Activated T-cell treated with anti-CD3 and anti-CD28 coated beads, Interleukin-2, amount 50 U/mL, for 24 hours (primary cell): ENCODE measurements around the gene CEP55.
"Not testable (repeated sequence)": the region's sequence is repeated elsewhere in the genome, so short reads cannot be mapped to it uniquely, and the experiment has no call there.

Experiments
- DNase-seq: peaks from one replicate; pipeline ENCODE4 v3.0.0-alpha.2; 2020
- H3K27ac Mint-ChIP-seq: 2 replicates; pipeline ENCODE4 v1.8.0; 2020; ENCODE audit warnings: mild to moderate bottlenecking, mixed read lengths
- H3K27me3 Mint-ChIP-seq: 2 replicates; pipeline ENCODE4 v1.8.0; 2020; ENCODE audit warnings: mixed read lengths
- H3K36me3 Mint-ChIP-seq: 2 replicates; pipeline ENCODE4 v1.8.0; 2020; ENCODE audit warnings: low read depth, mixed read lengths
- H3K4me1 Mint-ChIP-seq: 2 replicates; pipeline ENCODE4 v1.8.0; 2020; ENCODE audit warnings: low read depth, mixed read lengths
- H3K4me3 Mint-ChIP-seq: 2 replicates; pipeline ENCODE4 v1.8.0; 2020; ENCODE audit warnings: mild to moderate bottlenecking, moderate library complexity, mixed read lengths
- H3K9me3 Mint-ChIP-seq: 2 replicates; pipeline ENCODE4 v1.8.0; 2020; ENCODE audit warnings: mixed read lengths

Gene CEP55

DNA sequence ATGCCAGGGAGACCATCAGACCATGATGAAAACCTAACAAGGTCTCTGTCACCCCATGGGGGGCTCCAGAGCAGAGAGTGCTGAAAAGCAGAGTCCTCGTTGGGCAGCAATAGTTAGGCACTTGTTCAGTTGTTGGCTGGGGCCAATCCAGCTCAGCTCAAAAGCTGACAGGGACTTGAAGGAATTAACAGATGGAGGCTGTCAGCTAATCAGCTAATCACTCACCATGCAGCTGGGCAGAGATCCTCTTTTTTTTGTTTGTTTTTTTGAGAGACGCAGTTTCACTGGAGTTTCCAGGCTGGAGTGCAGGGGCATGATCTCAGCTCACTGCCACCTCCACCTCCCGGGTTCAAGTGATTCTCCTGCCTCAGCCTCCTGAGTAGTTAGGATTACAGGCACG is 18.1 kb downstream of the CEP55 start:
- H3K36me3 Mint-ChIP-seq, result peaks cover 59% of the 10 kb centered on the region
- DNase-seq, result no peak
- no peak overlapping the region for H3K27ac Mint-ChIP-seq
- no peaks in the 10 kb centered on the region for H3K27me3 Mint-ChIP-seq
- H3K4me3 Mint-ChIP-seq, result no peak overlapping the region
- H3K4me1 Mint-ChIP-seq, result peaks cover 13% of the 10 kb centered on the region
- H3K9me3 Mint-ChIP-seq, result no peaks in the 10 kb centered on the region

DNA sequence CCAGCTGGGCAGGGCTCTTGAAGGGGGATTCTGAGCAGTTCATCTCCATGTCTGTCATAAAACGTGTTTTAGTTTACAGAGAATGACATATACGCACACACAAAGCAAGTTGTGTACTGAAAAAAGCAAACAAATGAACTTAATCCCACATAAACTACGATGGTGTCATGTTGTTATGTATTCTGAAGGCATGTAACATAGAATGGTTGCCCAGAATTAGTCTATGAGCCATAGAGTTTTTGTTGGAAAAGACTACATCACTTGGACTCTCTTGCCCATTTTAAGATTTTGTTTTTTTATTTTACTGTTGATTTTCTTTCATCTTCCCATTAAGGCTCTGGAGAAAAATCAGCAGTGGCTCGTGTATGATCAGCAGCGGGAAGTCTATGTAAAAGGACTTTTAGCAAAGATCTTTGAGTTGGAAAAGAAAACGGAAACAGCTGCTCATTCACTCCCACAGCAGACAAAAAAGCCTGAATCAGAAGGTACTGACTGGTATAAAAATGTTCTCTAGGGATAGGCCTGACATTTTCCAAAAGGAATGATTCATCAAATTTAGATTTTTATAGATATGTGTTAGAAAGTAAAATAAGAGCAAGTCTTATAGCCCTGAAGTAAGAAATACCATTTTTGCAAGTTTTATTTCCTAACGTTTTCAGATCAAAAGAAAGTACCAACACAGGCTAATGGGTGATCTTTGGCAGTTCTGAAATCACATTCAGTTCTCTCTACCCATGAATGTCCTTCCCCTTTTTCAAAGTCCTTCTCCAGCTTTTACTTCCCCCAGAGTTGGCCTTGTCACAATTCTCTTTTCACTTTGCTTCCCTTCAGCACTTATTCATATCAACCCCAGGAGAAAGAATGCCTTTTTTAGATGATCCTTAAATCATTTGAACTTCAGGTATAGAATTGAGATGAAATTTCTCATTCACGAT is 18.9 kb downstream of the CEP55 start:
- DNase-seq, result no peak
- H3K27me3 Mint-ChIP-seq, result no peaks in the 10 kb centered on the region
- H3K4me3 Mint-ChIP-seq, result no peak overlapping the region
- H3K27ac Mint-ChIP-seq, result no peak overlapping the region
- H3K4me1 Mint-ChIP-seq, result peaks cover 6% of the 10 kb centered on the region
- no peaks in the 10 kb centered on the region for H3K9me3 Mint-ChIP-seq
- peaks cover 63% of the 10 kb centered on the region for H3K36me3 Mint-ChIP-seq

GRCh38 chr10:93516006-93516380 is 19.6 kb downstream of the CEP55 start:
- no peak for DNase-seq
- Mint-ChIP-seq H3K4me3 (no peak overlapping the region), H3K36me3 (peaks cover 65% of the 10 kb centered on the region), H3K9me3 (no peaks in the 10 kb centered on the region), H3K27ac (no peak overlapping the region), H3K4me1 (peaks cover 4% of the 10 kb centered on the region), H3K27me3 (no peaks in the 10 kb centered on the region)

DNA sequence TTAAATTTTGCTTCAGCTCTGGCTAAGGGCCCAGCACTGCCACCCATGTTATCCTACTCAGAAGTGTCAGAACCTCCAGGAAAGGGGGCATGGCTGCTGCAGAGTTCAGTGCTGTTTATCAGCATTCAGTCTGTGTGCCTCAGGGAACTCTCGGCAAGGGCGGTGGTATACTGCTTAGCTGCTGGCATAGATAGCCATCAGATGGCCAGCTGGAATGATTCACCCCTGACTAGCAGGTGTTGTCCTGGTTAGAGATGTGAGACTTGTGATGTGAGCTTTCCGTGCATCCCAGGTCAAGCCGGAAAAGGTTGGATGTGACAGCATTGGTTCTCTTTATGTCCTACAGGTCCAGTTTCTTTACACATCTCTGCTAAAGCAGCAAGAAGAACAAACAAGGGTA is 22.1 kb downstream of the CEP55 start:
- H3K4me1 Mint-ChIP-seq, result peaks cover 2% of the 10 kb centered on the region
- no peaks in the 10 kb centered on the region for H3K27me3 Mint-ChIP-seq
- no peak for DNase-seq
- no peak overlapping the region for H3K27ac Mint-ChIP-seq
- no peak overlapping the region for H3K4me3 Mint-ChIP-seq
- H3K9me3 Mint-ChIP-seq, result no peaks in the 10 kb centered on the region
- peaks cover 77% of the 10 kb centered on the region for H3K36me3 Mint-ChIP-seq

- H3K36me3 Mint-ChIP-seq, result no peaks in the 10 kb centered on the region
- H3K4me3 Mint-ChIP-seq, result no peak overlapping the region
- H3K27me3 Mint-ChIP-seq, result peaks cover 21% of the 10 kb centered on the region
- DNase-seq, result no peak
- H3K4me1 Mint-ChIP-seq, result no peaks in the 10 kb centered on the region
- H3K27ac Mint-ChIP-seq, result no peak overlapping the region
- no peaks in the 10 kb centered on the region for H3K9me3 Mint-ChIP-seq
These were observed 38.9 kb downstream of the CEP55 start for GRCh38 chr10:93535293-93535692.

- peaks cover 18% of the 10 kb centered on the region for H3K27me3 Mint-ChIP-seq
- not testable (repeated sequence) for H3K4me3 Mint-ChIP-seq, H3K27ac Mint-ChIP-seq, H3K9me3 Mint-ChIP-seq, DNase-seq, H3K4me1 Mint-ChIP-seq, H3K36me3 Mint-ChIP-seq
These were observed 44.5 kb downstream of the CEP55 start for GRCh38 chr10:93540871-93541270.

GRCh38 chr10:93541402-93542357 is 45.3 kb downstream of the CEP55 start:
- no peaks in the 10 kb centered on the region for H3K9me3 Mint-ChIP-seq
- H3K4me1 Mint-ChIP-seq, result no peaks in the 10 kb centered on the region
- H3K4me3 Mint-ChIP-seq, result no peak overlapping the region
- H3K36me3 Mint-ChIP-seq, result no peaks in the 10 kb centered on the region
- H3K27ac Mint-ChIP-seq, result no peak overlapping the region
- DNase-seq, result no peak
- H3K27me3 Mint-ChIP-seq, result peaks cover 13% of the 10 kb centered on the region

DNA sequence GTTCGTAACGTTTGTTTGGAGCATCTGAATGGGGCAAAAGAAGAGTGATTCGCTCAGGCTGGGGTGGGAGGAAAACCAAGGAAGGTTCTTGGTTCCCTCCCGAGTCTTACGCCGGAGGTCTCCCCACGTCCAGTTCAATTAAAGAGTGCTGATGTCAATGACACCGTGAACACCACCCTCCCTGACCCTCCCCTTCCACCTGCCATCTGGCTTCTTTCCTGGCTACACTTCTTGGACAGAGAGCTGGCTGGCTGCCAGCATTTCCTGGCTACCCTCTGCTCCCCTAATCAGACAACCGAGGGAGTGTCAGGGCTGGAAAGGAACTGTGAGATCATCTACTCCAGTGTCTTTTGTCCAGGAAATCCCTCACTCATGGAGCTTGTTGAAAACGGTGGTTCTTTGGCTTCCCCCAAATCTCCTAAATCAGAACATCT is 46.0 kb downstream of the CEP55 start:
- Mint-ChIP-seq H3K9me3 (no peaks in the 10 kb centered on the region), H3K4me1 (no peaks in the 10 kb centered on the region), H3K36me3 (no peaks in the 10 kb centered on the region), H3K4me3 (no peak overlapping the region), H3K27ac (no peak overlapping the region), H3K27me3 (peaks cover 13% of the 10 kb centered on the region)
- no peak for DNase-seq

GRCh38 chr10:93546995-93547394 is 50.6 kb downstream of the CEP55 start:
- not testable (repeated sequence) for DNase-seq, H3K27ac Mint-ChIP-seq, H3K9me3 Mint-ChIP-seq, H3K4me1 Mint-ChIP-seq, H3K4me3 Mint-ChIP-seq, H3K36me3 Mint-ChIP-seq, H3K27me3 Mint-ChIP-seq

DNA sequence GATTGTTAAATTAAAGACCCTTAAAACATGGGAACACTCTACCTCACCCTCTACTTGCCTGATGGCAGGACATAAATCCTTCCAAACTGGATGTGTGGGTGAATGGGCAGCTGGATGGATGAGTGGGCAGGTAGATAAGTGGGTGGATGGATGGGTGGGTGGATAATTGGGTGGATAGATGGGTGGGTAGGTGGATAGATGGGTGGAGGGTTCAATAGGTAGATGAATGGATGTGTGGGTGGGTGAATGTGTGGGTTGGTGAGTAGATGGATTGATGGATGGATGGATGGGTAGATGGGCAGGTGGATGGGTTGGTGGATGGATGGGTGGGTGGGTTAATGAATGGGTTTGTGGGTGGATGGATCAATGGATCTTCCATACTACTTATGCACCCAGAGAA is 51.1 kb downstream of the CEP55 start:
- no peaks in the 10 kb centered on the region for H3K4me1 Mint-ChIP-seq
- no peaks in the 10 kb centered on the region for H3K36me3 Mint-ChIP-seq
- no peak for DNase-seq
- H3K9me3 Mint-ChIP-seq, result no peaks in the 10 kb centered on the region
- peaks cover 5% of the 10 kb centered on the region for H3K27me3 Mint-ChIP-seq
- H3K4me3 Mint-ChIP-seq, result no peak overlapping the region
- H3K27ac Mint-ChIP-seq, result no peak overlapping the region

DNA sequence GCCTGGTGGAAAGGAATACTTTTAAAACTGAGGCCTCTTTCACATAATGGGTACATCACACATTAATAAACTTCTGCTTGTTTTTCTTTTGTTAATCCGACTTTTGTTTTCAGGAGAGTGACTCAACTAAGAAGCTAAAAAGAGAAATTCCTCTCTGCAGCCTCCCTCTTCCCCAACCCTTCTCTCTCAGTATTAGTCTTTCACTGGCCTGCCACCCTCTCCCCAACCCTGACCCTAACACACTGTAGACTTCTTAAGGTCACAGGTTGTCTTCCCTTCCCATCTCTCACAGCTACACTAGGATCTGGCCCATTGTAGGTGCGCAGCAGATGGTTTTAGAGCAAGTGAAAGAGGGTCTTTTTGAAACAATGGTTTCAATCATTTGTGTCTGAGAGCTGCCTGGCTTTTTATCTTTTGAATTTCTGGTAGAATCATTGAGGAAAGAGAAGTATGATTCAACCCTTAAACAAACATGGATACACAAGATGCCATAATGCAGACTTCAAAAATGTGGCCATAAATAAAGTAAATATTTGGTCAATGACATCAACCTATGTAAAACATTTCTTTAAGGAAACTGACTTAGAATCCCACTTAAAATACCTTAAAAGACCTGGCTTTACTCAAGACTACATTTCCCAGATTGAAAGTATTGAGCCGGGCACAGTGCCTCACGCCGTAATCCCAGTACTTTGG is 52.1 kb downstream of the CEP55 start:
- Mint-ChIP-seq H3K9me3 (no peaks in the 10 kb centered on the region), H3K27ac (no peak overlapping the region), H3K4me3 (no peak overlapping the region), H3K4me1 (no peaks in the 10 kb centered on the region), H3K27me3 (peaks cover 5% of the 10 kb centered on the region), H3K36me3 (no peaks in the 10 kb centered on the region)
- DNase-seq, result no peak

DNA sequence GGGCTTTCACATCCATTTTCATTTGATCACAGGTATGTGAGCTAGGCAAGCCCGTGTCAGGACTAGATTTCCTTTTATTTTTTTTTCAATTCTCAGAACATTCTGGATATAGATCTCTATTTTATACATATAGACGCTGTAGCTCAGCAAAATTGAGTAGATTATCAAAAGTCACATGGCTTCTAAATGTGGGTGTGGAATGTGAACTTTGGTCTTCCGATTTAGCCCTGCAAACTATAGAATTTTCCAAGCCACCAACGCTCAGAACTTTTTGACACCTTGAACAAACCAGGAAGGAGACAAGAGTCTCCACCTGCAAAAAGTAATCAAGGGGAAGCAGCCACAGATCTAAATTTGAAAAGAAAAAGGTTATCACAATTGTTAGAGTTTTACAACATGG is 54.2 kb downstream of the CEP55 start:
- no peaks in the 10 kb centered on the region for H3K36me3 Mint-ChIP-seq
- no peak overlapping the region for H3K4me3 Mint-ChIP-seq
- peaks cover 5% of the 10 kb centered on the region for H3K27me3 Mint-ChIP-seq
- DNase-seq, result no peak
- no peaks in the 10 kb centered on the region for H3K9me3 Mint-ChIP-seq
- no peak overlapping the region for H3K27ac Mint-ChIP-seq
- no peaks in the 10 kb centered on the region for H3K4me1 Mint-ChIP-seq

DNA sequence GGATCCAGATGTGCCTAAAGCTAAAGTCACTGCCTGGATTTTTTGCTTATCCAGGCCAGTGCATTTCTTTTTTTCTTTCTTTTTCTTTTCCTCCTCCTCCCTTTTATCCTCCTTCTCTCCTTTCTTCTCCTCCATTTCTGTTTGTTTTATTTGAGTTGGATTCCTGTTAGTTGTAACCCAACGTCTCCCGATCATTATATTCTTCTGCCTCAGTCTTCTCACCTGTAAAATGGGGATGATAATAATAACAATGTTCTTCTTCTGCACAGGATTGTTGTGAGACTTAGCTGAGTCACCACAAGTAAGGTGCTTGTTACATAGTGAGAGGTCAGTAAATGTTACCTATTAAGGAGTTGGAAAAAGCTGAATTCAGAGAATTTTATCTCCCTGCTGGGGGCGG is 56.4 kb downstream of the CEP55 start:
- no peak overlapping the region for H3K4me3 Mint-ChIP-seq
- no peaks in the 10 kb centered on the region for H3K4me1 Mint-ChIP-seq
- no peaks in the 10 kb centered on the region for H3K36me3 Mint-ChIP-seq

GRCh38 chr10:93553482-93554315 is 57.3 kb downstream of the CEP55 start:
- H3K27ac Mint-ChIP-seq, result no peak overlapping the region
- no peak overlapping the region for H3K4me3 Mint-ChIP-seq
- no peaks in the 10 kb centered on the region for H3K4me1 Mint-ChIP-seq
- DNase-seq, result no peak
- H3K9me3 Mint-ChIP-seq, result no peaks in the 10 kb centered on the region
- no peaks in the 10 kb centered on the region for H3K36me3 Mint-ChIP-seq
- H3K27me3 Mint-ChIP-seq, result peaks cover 7% of the 10 kb centered on the region

More for the DNA sequence above, 56.4 kb downstream of the CEP55 start:
- no peak for DNase-seq
- Mint-ChIP-seq H3K27ac (no peak overlapping the region), H3K27me3 (peaks cover 9% of the 10 kb centered on the region), H3K9me3 (no peaks in the 10 kb centered on the region)
